Astrocyte (in vitro differentiated cells and primary cell): Measurements from ENCODE around the gene MOBP.

Experiments
- CTCF ChIP-seq: IDR thresholded peaks from 2 replicates; pipeline ENCODE4 v1.5.1; 2011; ENCODE audit warnings: low read depth, mild to moderate bottlenecking, inconsistent platforms, low read length, moderate library complexity; ENCODE audit not compliant: insufficient read depth
- EZH2 ChIP-seq: IDR thresholded peaks from 2 replicates; pipeline ENCODE4 v1.6.1; 2012; ENCODE audit warnings: mild to moderate bottlenecking, low read length, inconsistent platforms; ENCODE audit not compliant: insufficient read depth

DNA sequence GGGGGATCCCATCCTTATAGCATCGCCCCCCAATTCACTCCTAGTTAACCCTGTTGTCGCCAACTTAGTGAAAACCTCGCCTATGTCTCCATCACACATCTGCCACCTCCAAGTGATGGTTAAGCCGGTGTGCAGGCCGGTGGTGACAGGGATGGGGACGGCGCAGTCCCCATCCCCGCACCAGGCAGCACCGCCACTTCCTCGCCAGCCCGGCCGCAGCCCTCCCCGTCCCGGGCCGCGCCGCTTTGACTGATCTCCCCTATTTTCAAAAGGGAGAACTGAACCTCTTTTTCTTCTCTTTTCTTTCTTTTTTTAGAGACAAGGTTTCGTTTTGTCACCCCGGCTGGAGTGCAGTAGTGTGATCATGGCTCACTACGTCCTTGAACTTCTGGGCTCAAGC lies 11.3 kb upstream of the MOBP start:
- no peak for TF ChIP-seq CTCF
- TF ChIP-seq EZH2, result no peak
